Mesangial cell (primary cell): ENCODE data around the gene ATP5F1D. TPM values are rescaled to one million over a fixed set of nuclear protein-coding genes. Genes with fewer than 3 reads are reported as not detected.

Experiments
- total RNA-seq: library from RNA; depleted of rRNA; stranded (reverse); fragments of >200 nt; gene quantifications from 2 replicates; pipeline ENCODE4 v1.2.3, GENCODE V29; 2015

ATP5F1D gene
- total RNA-seq, result 145 and 173 TPM in 2 replicates

DNA sequence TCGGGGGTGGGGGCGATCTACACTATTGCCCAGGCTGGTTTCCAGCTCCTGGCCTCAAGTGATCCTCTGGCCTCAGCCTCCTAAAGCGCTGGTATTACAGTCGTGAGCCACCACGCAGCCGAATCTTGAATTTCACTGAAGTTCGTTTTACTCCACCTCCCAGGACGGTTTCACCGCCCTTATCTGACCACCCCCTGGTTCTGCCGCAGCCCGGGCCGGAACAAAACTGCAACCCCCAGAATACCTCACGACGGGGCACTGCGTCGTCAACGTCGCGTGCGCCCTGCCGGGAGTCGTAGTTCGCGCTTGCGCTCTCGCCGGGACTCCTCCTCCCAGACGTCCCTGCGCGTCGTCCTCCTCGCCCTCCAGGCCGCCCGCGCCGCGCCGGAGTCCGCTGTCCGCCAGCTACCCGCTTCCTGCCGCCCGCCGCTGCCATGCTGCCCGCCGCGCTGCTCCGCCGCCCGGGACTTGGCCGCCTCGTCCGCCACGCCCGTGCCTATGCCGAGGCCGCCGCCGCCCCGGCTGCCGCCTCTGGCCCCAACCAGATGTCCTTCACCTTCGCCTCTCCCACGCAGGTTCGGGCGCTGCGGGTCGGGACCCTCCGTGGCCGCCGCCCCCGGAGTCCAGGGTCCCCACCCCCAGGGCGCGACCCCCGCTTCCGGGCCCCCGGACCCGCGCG lies at the start of gene ATP5F1D:
Gene ATP5F1D (plus strand): TSS at position 335 of the 679 bp plus-strand sequence. CDS start 100 bp downstream, at position 435.

DNA sequence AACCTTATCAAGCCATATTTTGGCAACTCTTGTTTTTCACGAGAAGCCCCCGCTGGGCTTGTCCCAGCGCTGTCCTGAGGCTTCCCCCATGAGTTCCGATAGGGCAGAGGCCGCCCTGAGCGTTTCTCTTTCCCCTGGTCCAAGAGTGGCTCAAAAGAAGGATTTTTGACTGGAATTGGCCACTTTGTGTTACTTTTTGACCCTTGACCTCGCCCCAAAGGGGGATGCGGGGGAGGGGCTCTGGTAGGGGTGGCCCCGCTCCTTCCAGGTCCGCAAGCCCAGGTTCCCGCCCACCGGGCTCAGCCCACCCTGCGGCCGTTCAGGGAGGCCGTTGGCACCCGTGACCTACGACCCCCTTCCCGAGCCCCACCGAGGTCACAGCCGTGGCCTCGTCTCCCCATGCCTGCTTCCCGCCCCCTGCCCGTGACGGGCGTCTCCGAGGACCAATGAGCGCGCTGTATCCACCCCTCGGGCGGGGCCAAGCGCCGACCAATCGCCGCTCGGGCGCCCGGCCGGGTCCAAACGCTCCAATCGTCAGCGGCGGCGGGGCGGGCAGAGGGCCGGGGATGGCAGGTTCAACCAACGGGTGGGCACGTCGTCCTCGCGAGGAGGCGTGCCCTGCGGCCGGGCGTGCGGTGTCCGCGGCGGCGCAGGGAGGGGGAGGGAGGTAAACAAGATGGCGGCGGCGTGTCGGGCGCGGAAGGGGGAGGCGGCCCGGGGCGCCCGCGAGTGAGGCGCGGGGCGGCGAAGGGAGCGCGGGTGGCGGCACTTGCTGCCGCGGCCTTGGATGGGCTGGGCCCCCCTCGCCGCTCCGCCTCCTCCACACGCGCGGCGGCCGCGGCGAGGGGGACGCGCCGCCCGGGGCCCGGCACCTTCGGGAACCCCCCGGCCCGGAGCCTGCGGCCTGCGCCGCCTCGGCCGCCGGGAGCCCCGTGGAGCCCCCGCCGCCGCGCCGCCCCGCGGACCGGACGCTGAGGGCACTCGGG lies 36.1 kb upstream of the ATP5F1D start, which contains the start of gene STK11:
Gene STK11 (plus strand): TSS at position 665 of the 986 bp plus-strand sequence. CDS start 1,136 bp downstream, outside the sequence.

DNA sequence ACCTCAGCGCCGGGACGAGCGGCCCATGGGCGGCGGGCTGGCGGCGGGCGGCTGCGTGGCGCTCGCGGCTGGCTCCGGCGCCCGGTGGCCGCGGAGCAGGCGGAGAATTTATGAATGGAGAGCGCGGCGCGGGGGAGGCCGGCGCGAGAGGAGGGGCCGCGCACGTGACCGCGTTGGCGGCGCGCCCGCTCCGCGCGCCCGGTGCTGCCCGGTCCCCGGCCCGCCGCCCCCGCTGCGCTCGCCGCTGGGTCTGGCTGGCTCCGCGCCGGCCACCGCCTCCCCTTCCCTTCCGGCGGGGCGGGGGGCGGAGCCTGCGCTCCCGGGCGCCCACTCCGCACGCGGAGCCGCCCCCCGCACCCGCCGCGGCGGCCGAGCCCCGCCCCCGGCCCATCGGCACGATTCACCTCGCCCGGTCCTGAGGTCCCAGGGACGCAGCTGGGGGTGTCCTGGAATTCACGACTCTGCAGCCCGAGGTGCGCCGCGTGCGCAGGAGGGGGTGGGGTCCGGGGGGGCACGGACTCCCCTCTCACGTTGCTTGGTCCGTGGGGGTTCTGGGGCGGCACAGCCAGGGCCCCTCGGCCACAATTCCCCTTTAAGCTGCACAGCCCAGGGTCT lies 3.7 kb upstream of the ATP5F1D start, which contains the start of gene CBARP:
Gene CBARP (minus strand): TSS at position 252 of the 615 bp plus-strand sequence. CDS start 1,905 bp downstream, outside the sequence.

DNA sequence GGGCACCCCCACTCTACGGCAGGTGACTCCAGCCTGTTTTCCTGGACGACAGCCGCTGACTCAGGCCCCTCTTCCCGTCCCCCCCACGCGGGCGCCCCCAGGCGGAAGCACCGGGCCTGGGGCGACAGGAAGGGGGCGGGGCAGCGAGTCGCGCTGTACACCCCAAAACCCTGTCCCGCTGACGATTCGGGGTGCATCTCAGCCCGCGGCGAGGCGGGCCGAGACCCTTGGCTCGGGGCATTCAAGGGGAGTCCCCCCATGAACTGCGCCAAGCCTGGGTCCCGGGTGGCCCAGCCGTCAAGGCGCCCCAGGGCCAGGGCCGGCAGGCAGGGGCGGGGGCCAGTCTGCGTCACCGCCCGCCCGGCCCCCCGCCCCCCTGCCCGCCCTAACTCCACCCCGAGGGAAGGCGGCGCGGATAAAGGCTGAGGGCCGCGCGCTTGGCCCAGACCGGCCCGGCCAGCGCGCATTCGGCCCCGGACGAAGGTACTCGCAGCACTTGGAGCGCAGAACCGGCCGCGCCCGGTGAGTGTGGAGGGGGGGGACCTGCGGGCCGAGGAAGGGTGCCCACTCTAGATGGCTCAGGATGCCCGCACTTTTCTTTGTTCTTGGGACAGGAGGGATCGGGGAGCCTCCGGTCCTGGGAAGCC lies 6.7 kb downstream of the ATP5F1D start, which contains the start of gene MIDN:
Gene MIDN (plus strand): TSS at position 445 of the 647 bp plus-strand sequence. CDS start 1,714 bp downstream, outside the sequence.

DNA sequence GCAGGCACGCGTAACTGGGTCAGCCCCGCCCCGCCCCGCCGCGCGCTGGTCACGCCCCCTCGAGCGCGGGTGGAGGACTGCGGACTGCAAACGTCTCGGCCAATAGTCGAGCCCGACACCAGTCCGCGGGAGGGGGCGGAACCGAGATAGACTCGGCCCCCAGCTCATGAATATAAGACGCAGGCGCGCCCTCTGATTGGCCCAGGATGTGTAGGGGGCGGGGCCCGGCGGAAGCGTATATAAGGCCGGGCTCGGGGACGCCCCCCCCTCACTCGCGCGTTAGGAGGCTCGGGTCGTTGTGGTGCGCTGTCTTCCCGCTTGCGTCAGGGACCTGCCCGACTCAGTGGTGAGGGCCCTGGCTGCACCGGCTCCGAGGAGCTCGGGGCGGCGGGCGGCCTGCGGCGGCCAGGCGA lies 27.5 kb downstream of the ATP5F1D start, which contains the start of gene CIRBP:
Gene CIRBP (plus strand): TSS at position 268 of the 413 bp plus-strand sequence. CDS start 1,602 bp downstream, outside the sequence.

DNA sequence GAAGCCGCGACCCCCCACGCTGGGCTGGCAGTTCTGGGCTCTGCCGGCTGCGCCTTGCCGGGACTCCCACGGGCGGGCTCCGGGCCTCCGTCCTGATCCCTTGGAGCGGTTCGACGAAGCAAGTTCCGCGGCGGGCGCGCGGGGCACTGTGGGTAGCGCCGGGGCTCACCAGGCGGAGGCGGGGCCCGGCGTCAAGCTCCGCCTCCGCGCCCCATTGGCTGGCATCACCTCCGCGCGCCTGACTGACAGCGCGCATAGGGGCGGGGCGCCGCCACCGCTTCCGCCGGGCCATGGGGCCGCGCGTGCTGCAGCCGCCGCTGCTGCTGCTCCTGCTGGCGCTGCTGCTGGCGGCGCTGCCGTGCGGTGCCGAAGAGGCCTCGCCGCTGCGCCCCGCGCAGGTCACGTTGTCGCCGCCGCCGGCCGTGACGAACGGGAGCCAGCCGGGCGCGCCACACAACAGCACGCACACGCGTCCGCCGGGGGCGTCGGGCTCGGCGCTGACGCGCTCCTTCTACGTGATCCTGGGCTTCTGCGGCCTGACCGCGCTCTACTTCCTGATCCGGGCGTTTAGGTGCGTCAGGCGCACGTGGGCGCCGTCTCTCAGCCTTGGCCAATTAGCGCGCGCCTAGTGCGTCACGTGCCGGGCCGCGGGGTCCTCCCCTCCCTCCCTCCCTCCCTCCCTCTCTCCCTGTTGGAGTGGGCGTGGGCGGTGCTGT lies 33.9 kb downstream of the ATP5F1D start, which contains the start of gene FAM174C:
Gene FAM174C (plus strand): TSS at position 271 of the 716 bp plus-strand sequence. CDS start 20 bp downstream, at position 291.

DNA sequence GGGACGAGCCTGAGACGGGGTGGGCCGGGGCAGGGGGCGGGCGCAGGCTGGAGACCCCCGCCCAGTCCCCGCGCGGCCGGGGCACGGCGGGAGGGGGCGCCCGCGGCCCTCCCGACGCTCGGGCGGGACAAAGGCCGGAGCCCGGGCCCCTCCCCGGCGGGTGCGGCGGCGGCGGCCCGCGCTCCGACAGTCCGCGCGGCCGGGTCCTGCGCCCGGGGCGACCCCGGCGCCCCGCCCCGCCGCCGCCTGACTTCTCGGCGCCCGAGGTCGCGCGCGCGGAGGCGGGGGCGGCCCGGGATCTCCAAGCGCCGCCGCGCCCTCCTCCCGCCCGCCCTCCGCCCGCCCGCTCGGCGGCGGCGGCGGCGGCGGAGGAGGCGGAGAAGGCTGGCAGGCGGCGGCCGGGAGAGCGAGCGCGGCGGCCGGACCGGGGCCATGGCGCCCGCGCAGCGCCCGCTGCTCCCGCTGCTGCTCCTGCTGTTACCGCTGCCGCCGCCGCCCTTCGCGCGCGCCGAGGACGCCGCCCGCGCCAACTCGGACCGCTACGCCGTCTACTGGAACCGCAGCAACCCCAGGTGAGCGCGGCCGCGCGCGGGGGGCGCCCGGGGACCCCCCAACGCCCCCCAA lies 44.3 kb downstream of the ATP5F1D start, which contains the start of gene EFNA2:
Gene EFNA2 (plus strand): TSS at position 137 of the 624 bp plus-strand sequence. CDS start 296 bp downstream, at position 433.

Other genes with a start within 250 kb of the ATP5F1D start
- gene GRIN3B, start 241.3 kb upstream of the ATP5F1D start, total RNA-seq, result 0.49 and 2.5 TPM in 2 replicates
- gene TMEM259, start 220.6 kb upstream of the ATP5F1D start, total RNA-seq, result 165 and 187 TPM in 2 replicates
- not detected in 2 replicates for gene RNU6-2, start 220.2 kb upstream of the ATP5F1D start, total RNA-seq
- gene CNN2, start 215.1 kb upstream of the ATP5F1D start, total RNA-seq, result 407 and 539 TPM in 2 replicates
- gene ABCA7, start 201.6 kb upstream of the ATP5F1D start, total RNA-seq, result 25.1 and 37.0 TPM in 2 replicates
- gene ARHGAP45, start 174.6 kb upstream of the ATP5F1D start, total RNA-seq, result 3.1 and 4.8 TPM in 2 replicates
- 264 and 284 TPM in 2 replicates for gene POLR2E, start 146.4 kb upstream of the ATP5F1D start, total RNA-seq
- gene GPX4, start 137.8 kb upstream of the ATP5F1D start, total RNA-seq, result 420 and 659 TPM in 2 replicates
- 48.6 and 75.7 TPM in 2 replicates for gene SBNO2, start 67.5 kb upstream of the ATP5F1D start, total RNA-seq
- 84.1 and 84.6 TPM in 2 replicates for gene STK11, start 36.0 kb upstream of the ATP5F1D start, total RNA-seq
- gene CBARP, start 3.7 kb upstream of the ATP5F1D start, total RNA-seq, result 5.1 and 6.1 TPM in 2 replicates
- 47.1 and 61.0 TPM in 2 replicates for gene MIDN, start 6.8 kb downstream of the ATP5F1D start, total RNA-seq
- 119 and 190 TPM in 2 replicates for gene CIRBP, start 27.6 kb downstream of the ATP5F1D start, total RNA-seq
- 92.3 and 109 TPM in 2 replicates for gene FAM174C, start 33.8 kb downstream of the ATP5F1D start, total RNA-seq
- 0.65 and 2.3 TPM in 2 replicates for gene EFNA2, start 44.1 kb downstream of the ATP5F1D start, total RNA-seq
- 172 and 183 TPM in 2 replicates for gene NDUFS7, start 142.2 kb downstream of the ATP5F1D start, total RNA-seq
- gene GAMT, start 159.8 kb downstream of the ATP5F1D start, total RNA-seq, result 21.5 and 44.2 TPM in 2 replicates
- gene DAZAP1, start 165.8 kb downstream of the ATP5F1D start, total RNA-seq, result 71.4 and 138 TPM in 2 replicates
- gene RPS15, start 196.6 kb downstream of the ATP5F1D start, total RNA-seq, result 1,692 and 1,880 TPM in 2 replicates
- 0.98 and 1.0 TPM in 2 replicates for gene APC2, start 208.4 kb downstream of the ATP5F1D start, total RNA-seq
- 26.1 and 55.5 TPM in 2 replicates for gene C19orf25, start 237.5 kb downstream of the ATP5F1D start, total RNA-seq
- 3.9 and 10.8 TPM in 2 replicates for gene PCSK4, start 248.6 kb downstream of the ATP5F1D start, total RNA-seq
- gene REEP6, start 249.4 kb downstream of the ATP5F1D start, total RNA-seq, result 5.2 and 7.6 TPM in 2 replicates